ENCODE data around the gene NOTCH1. TPM values are rescaled to one million over a fixed set of nuclear protein-coding genes. Genes with fewer than 3 reads are reported as not detected.

NOTCH1 gene
- total and polyA plus RNA-seq, 2 of the 13 experiments (the other 11 are each of a cell fraction or from before 2014, with no cell fraction given): 0.09 to 0.35 TPM

DNA sequence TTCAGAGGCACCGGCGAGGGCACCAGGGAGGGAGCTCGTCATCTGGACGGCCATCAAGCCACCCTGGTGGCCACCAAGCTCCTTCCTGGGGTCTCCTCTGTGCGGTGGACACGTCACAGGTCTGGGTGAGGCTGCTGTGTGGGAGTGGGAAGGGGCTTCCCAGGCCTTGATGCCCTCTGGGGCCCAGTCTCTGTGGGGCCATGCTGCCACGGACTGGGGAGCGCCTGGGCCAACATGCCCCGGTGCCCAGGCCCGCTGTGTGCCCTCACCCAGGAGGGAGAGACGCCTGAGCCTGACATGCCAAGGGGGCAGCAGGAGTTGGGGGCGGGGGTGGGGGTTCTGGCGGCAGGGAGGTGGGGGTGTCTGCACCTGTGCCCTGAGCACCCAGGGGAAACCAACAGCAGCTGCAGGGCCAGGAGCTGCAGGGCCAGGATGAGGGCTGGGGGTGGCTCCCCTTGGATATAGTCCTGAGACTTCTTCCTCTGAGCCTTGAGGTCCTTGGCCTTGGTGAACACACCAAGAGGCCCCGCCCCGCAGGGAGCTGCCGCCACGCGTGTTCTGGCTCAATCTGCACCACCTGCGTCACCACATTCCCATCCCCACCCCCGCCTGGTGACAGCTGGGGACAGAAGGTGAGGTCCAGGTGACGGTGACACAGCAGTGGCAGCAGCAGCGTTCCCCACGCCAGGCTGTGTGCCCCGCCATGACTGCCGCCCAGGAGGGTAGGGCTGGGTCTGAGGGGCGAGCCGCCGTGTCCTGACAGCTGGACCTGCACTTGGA lies 47.7 kb downstream of the NOTCH1 start (continued):
- TF ChIP-seq, protein P1, sequence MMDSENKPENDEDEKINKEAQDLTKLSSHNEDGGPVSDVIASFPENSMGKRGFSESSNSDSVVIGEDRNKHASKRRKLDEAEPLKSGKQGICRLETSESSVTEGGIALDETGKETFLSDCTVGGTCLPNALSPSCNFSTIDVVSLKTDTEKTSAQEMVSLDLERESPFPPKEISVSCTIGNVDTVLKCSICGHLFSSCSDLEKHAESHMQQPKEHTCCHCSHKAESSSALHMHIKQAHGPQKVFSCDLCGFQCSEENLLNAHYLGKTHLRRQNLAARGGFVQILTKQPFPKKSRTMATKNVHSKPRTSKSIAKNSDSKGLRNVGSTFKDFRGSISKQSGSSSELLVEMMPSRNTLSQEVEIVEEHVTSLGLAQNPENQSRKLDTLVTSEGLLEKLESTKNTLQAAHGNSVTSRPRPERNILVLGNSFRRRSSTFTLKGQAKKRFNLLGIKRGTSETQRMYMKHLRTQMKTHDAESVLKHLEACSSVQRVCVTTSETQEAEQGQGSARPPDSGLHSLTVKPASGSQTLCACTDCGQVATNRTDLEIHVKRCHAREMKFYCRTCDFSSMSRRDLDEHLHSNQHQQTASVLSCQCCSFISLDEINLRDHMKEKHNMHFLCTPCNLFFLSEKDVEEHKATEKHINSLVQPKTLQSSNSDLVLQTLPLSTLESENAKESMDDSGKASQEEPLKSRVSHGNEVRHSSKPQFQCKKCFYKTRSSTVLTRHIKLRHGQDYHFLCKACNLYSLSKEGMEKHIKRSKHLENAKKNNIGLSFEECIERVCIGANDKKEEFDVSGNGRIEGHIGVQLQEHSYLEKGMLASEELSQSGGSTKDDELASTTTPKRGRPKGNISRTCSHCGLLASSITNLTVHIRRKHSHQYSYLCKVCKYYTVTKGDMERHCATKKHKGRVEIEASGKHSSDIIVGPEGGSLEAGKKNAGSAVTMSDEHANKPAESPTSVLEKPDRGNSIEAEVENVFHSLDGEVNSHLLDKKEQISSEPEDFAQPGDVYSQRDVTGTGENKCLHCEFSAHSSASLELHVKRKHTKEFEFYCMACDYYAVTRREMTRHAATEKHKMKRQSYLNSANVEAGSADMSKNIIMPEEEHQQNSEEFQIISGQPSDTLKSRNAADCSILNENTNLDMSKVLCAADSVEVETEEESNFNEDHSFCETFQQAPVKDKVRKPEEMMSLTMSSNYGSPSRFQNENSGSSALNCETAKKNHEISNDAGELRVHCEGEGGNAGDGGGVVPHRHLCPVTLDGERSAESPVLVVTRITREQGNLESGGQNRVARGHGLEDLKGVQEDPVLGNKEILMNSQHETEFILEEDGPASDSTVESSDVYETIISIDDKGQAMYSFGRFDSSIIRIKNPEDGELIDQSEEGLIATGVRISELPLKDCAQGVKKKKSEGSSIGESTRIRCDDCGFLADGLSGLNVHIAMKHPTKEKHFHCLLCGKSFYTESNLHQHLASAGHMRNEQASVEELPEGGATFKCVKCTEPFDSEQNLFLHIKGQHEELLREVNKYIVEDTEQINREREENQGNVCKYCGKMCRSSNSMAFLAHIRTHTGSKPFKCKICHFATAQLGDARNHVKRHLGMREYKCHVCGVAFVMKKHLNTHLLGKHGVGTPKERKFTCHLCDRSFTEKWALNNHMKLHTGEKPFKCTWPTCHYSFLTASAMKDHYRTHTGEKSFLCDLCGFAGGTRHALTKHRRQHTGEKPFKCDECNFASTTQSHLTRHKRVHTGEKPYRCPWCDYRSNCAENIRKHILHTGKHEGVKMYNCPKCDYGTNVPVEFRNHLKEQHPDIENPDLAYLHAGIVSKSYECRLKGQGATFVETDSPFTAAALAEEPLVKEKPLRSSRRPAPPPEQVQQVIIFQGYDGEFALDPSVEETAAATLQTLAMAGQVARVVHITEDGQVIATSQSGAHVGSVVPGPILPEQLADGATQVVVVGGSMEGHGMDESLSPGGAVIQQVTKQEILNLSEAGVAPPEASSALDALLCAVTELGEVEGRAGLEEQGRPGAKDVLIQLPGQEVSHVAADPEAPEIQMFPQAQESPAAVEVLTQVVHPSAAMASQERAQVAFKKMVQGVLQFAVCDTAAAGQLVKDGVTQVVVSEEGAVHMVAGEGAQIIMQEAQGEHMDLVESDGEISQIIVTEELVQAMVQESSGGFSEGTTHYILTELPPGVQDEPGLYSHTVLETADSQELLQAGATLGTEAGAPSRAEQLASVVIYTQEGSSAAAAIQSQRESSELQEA (CRISPR knock-in tag; IDR thresholded peaks at IDR 0.05; ENCODE audit: not compliant biosample characterization): no peak
- TF ChIP-seq HOXA3 (CRISPR knock-in tag; IDR thresholded peaks at IDR 0.05) (no peak), EED (CRISPR knock-in tag; IDR thresholded peaks at IDR 0.05) (no peak), SP4 (CRISPR knock-in tag; IDR thresholded peaks at IDR 0.05) (no peak), MZF1 (CRISPR knock-in tag; IDR thresholded peaks at IDR 0.05; ENCODE audit: borderline replicate concordance) (no peak), TBX2 (CRISPR knock-in tag; IDR thresholded peaks at IDR 0.05; ENCODE audit: borderline replicate concordance) (no peak), ZBTB25 (CRISPR knock-in tag; IDR thresholded peaks at IDR 0.05) (no peak), NCOA5 (CRISPR knock-in tag; IDR thresholded peaks at IDR 0.05) (no peak), NR2F2 (IDR thresholded peaks at IDR 0.05; ENCODE audit: borderline replicate concordance, low read depth) (no peak), ZNF703 (CRISPR knock-in tag; IDR thresholded peaks at IDR 0.05; ENCODE audit: borderline replicate concordance) (no peak)
- TF ChIP-seq, protein P2, sequence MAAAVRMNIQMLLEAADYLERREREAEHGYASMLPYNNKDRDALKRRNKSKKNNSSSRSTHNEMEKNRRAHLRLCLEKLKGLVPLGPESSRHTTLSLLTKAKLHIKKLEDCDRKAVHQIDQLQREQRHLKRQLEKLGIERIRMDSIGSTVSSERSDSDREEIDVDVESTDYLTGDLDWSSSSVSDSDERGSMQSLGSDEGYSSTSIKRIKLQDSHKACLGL (CRISPR knock-in tag; IDR thresholded peaks at IDR 0.05): no peak
- TF ChIP-seq, protein P3, sequence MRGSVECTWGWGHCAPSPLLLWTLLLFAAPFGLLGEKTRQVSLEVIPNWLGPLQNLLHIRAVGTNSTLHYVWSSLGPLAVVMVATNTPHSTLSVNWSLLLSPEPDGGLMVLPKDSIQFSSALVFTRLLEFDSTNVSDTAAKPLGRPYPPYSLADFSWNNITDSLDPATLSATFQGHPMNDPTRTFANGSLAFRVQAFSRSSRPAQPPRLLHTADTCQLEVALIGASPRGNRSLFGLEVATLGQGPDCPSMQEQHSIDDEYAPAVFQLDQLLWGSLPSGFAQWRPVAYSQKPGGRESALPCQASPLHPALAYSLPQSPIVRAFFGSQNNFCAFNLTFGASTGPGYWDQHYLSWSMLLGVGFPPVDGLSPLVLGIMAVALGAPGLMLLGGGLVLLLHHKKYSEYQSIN (CRISPR knock-in tag; IDR thresholded peaks at IDR 0.05; ENCODE audit: borderline replicate concordance): no peak
- TF ChIP-seq, protein P4, sequence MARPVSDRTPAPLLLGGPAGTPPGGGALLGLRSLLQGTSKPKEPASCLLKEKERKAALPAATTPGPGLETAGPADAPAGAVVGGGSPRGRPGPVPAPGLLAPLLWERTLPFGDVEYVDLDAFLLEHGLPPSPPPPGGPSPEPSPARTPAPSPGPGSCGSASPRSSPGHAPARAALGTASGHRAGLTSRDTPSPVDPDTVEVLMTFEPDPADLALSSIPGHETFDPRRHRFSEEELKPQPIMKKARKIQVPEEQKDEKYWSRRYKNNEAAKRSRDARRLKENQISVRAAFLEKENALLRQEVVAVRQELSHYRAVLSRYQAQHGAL (CRISPR knock-in tag; IDR thresholded peaks at IDR 0.05; ENCODE audit: not compliant biosample characterization): no peak
